Transverse colon (tissue), 4 donors: ENCODE measurements around the gene CIRBP. TPM values are rescaled to one million over a fixed set of nuclear protein-coding genes. Genes with fewer than 3 reads are reported as not detected.

Source experiments
- DNase-seq: peaks from one replicate; pipeline ENCODE4 v3.0.0-alpha.2; 2019
- H3K27ac ChIP-seq, 4 donors: fragments of 200-600 bp; sonication (generic); 2 replicates each; pipeline ENCODE4 v1.5.1; 2016 to 2018; ENCODE audit warnings: inconsistent platforms in 4 of 4
- H3K27me3 ChIP-seq: fragments of 200-600 bp; sonication (generic); 2 replicates; pipeline ENCODE4 v1.5.1; 2017; ENCODE audit warnings: inconsistent platforms
- H3K36me3 ChIP-seq, 4 donors: fragments of 200-600 bp; sonication (generic); 2 replicates each; pipeline ENCODE4 v1.5.1; 2017 to 2019; ENCODE audit warnings: inconsistent platforms in 4 of 4
- H3K4me1 ChIP-seq, 4 donors: fragments of 200-600 bp; sonication (generic); 2 replicates each; pipeline ENCODE4 v1.5.1; 2017 to 2020; ENCODE audit warnings: inconsistent platforms in 4 of 4
- H3K4me3 ChIP-seq, 4 donors: fragments of 200-600 bp; sonication (generic); 1 replicate in 1 of 4; 2 replicates in 3 of 4; pipeline versions ENCODE4 v1.5.1 to v1.6.1; 2017 to 2019; ENCODE audit warnings: inconsistent platforms in 4 of 4
- H3K9me3 ChIP-seq, 2 donors: fragments of 200-600 bp; sonication (generic); 2 replicates each; pipeline ENCODE4 v1.5.1; 2017 to 2019; ENCODE audit warnings: inconsistent platforms in 2 of 2
- CTCF ChIP-seq, 5 experiments: fragments of 200-600 bp in 3 of 5; fragments of 450-650 bp in 2 of 5; sonication (generic) in 3 of 5; IDR thresholded peaks; 1 replicate in 2 of 5; 2 replicates in 3 of 5; pipeline ENCODE4 v1.5.1; 2016 to 2017; ENCODE audit warnings: antibody characterized with exemption in 5 of 5, inconsistent platforms in 3 of 5, mild to moderate bottlenecking in 2 of 5, moderate library complexity in 1 of 5
- EP300 ChIP-seq: sonication (generic); formaldehyde crosslinking; IDR thresholded peaks from one replicate; pipeline ENCODE4 v1.6.1; 2017; ENCODE audit warnings: antibody characterized with exemption, low read depth
- POLR2A ChIP-seq: fragments of 450-650 bp; IDR thresholded peaks from one replicate; pipeline ENCODE4 v1.6.1; 2016; ENCODE audit warnings: antibody characterized with exemption, mild to moderate bottlenecking, moderate library complexity
- POLR2AphosphoS5 ChIP-seq, 3 donors: sonication (generic); formaldehyde crosslinking; IDR thresholded peaks; one replicate each; pipeline ENCODE4 v1.6.1; 2016; ENCODE audit warnings: antibody characterized with exemption in 3 of 3
- WGBS, 2 donors: methylation state at CpG; one replicate each; pipeline ENCODE4 v1.1.5; 2018; ENCODE audit warnings: low coverage in 1 of 2; 5-methylcytosine and 5-hydroxymethylcytosine counted together
- in situ Hi-C, 4 donors: fragments of 200-750 bp; cut with MboI; loops; one replicate each; pipeline versions ENCODE4 v1.15.0 to v1.15.1; 2017; ENCODE audit warnings: low sequenced_read_pairs in 3 of 4, low pct_ligation_motif_present in 1 of 4, low pct_unique_long_range_greater_than_20kb in 1 of 4
- intact Hi-C: fragments of 100-400 bp; cut with DNase I; formaldehyde crosslinking; loops from one replicate; pipeline ENCODE4 v1.15.1; 2023; ENCODE audit warnings: low total_unique reads
- total RNA-seq, 4 donors: library from RNA; depleted of rRNA; stranded (reverse); fragments of >200 nt; gene quantifications; one replicate each; pipeline ENCODE4 v1.1.0, GENCODE V29; 2016

The CIRBP gene
- total RNA-seq, 4 donors from 2014 or later: 431 to 488 (median 460) TPM

DNA sequence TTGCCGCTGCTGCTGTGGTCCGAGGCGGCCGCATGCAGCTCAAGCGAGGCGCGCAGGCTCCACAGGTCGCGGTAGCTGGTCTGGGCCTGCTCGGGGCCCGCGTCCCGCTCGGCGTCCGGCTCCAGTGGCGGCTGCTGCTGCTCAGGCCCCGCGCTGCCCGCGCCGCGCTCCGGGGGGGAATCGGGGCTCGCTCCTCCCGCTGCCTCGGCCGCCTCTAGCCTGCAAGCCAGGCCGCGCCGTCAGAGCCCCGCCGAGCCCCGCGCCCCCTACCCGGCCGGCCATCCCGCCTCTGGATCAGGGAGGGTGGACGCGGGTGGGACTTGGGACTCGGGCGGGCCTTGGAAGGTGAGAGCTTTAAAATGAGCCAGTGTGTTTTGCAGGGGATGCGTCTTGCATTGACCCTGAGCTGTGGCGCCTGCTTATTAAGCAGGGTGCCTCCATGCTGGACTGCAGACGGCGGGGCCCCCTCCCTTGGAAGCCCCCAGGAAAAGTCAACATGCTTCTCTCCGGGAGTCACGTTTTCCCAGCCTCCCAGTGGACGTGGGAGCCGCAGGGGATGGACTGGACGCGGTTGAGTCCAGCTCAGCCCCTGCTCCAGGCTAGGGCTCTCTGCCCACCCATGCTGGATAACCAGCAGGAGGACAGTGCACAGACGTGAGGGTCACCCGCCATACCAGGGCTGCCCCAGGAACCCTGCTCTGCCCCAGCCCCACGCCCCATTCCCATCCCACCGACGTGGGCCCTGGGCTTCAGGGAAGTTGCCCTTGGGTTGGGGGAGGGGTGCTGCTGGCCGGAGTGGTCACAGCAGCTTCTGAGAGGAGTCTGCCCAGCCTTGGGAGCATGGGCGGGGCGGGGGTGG lies 39.0 kb upstream of the CIRBP start:
- 74% methylated on average over 39 of the region's 61 CpGs; no CpG with 5 or more reads in 1 of the 2 donors for WGBS, 2 donors
- intact Hi-C loops: no loop called here

DNA sequence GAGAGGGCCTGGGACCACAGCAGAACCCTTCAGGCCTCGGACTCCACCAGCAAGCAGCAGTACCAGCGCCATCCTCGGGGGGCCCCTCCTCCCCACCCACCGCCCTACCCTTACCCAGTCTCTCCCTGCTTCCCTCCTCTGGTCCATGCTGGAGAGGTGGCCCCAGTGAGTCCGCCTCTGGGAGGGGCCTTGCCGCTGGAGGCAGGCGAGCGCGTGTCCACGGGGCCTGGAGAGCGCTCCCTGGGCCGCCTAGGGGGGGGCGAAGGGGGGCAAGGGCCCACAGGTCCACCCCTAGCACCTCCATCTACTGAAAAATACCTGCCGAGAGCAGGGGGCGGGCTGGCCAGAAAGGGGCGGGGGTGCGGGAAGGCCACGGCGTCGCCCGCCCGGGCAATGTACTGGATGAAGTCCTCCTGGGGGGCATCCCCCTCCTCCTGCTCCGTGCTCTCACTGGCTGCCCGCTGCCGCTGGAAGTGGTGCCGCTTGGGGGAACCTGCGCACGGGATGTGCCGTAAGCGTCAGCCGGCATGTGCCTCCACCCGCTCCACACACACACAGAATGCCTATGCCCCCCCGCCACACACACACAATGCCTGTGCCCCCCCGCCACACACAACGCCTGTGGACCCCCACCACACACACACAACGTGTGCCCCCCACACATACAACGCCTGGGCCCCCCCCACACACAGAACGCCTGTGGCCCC lies 38.2 kb upstream of the CIRBP start:
- TF ChIP-seq POLR2AphosphoS5 (IDR thresholded peaks at IDR 0.05): no peak
- no peak for TF ChIP-seq POLR2A
- TF ChIP-seq EP300: no peak
- TF ChIP-seq CTCF (IDR thresholded peaks at IDR 0.05): no peak
- intact Hi-C loops: no loop called here
- Histone ChIP-seq H3K27me3 (peaks cover 25% of the 10 kb centered on the region), H3K9me3 (no peaks in the 10 kb centered on the region), H3K4me1 (peaks cover 11 to 23% (median 21%) of the 10 kb centered on the region in 4 donors), H3K36me3 (peaks cover 0 to 20% (median 6%) of the 10 kb centered on the region in 4 donors), H3K27ac (no peak overlapping the region), H3K4me3 (no peak overlapping the region)
- 70 to 87% methylated on average over 10 to 28 of the region's 38 CpGs for WGBS, 2 donors
- in situ Hi-C loops: no loop called here
- no peak for DNase-seq

More for the DNA sequence above, 39.0 kb upstream of the CIRBP start:
- in situ Hi-C loops: no loop called here
- TF ChIP-seq EP300 (no peak), CTCF (IDR thresholded peaks at IDR 0.05) (no peak), POLR2AphosphoS5 (IDR thresholded peaks at IDR 0.05) (no peak), POLR2A (no peak)
- Histone ChIP-seq H3K27ac (no peak overlapping the region), H3K27me3 (peaks cover 18% of the 10 kb centered on the region), H3K4me3 (no peak overlapping the region), H3K9me3 (no peaks in the 10 kb centered on the region), H3K4me1 (peaks cover 11 to 23% (median 21%) of the 10 kb centered on the region in 4 donors), H3K36me3 (peaks cover 0 to 20% (median 6%) of the 10 kb centered on the region in 4 donors)
- DNase-seq: no peak

DNA sequence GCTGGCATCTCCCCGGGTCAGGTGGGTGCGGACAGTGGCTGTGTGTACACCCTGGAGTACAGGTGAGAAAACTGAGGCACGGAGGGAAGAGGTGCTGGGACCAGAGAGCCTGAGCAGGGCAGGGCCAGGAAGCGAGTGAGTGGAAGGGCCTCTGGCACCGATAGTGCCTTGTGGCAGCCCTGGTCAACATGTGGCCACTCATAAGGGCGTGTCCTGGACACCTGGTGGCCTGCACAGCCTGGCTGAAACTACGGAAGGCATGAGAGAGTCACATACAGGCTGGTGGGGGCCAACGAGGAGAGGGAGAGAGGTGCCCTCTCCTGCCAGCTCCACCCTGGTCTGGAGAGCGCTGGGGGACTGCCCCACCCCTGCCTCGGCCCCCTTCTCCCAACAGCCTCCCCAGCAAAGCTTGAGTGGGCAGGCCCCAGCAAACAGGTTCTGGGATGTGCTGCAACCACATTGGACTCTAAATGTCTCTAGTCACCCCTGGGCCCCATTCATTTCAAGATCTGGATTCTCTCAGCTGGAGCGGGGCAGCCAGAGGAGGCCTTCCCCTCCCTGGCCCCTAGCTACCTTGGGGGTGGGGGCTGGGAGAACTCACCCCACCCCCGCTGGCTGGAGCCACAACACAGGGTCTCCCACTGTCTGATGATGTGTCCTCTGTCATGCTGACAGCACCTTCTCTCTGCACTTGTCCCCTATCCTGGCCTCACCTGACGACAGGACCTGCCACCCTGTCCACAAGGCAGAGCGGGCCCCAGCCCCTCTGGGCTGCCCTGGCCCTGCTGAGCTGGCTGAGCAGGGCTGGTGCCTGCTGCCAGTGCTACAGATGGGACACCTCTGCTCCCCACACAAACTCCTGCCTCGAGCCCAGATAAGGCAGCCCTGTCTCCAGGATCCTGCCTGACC lies 37.1 kb upstream of the CIRBP start:
- H3K27ac ChIP-seq: peak overlapping the region in 1 of 4 donors; percentile 24

More for the DNA sequence above, 37.1 kb upstream of the CIRBP start:
- in situ Hi-C loops: no loop called here
- H3K27me3 ChIP-seq: peaks cover 35% of the 10 kb centered on the region
- H3K4me1 ChIP-seq: peaks cover 13 to 29% (median 23%) of the 10 kb centered on the region in 4 donors
- H3K9me3 ChIP-seq: no peaks in the 10 kb centered on the region
- WGBS, 2 donors: 68% methylated on average over 15 of the region's 15 CpGs; no CpG with 5 or more reads in 1 of the 2 donors
- no peak for TF ChIP-seq EP300
- TF ChIP-seq POLR2AphosphoS5 (IDR thresholded peaks at IDR 0.05): no peak
- TF ChIP-seq CTCF (IDR thresholded peaks at IDR 0.05): no peak
- no peak for TF ChIP-seq POLR2A
- no peak for DNase-seq
- intact Hi-C loops: no loop called here
- H3K4me3 ChIP-seq: no peak overlapping the region
- H3K36me3 ChIP-seq: peaks cover 0 to 14% (median 4%) of the 10 kb centered on the region in 4 donors
